Liver (tissue), 9 donors: ENCODE results near the gene FARS2. TPM values are rescaled to one million over a fixed set of nuclear protein-coding genes. Genes with fewer than 3 reads are reported as not detected.

Experiments used
- DNase-seq: peaks from one replicate; pipeline ENCODE4 v3.0.0-alpha.2; 2017; ENCODE audit warnings: low spot score
- H3K27ac ChIP-seq, 2 donors: one replicate each; pipeline ENCODE4 v1.7.0; 2013; ENCODE audit warnings: inconsistent platforms in 2 of 2, low read length in 2 of 2, control low read depth in 1 of 2, low read depth in 1 of 2, mild to moderate bottlenecking in 1 of 2
- H3K27me3 ChIP-seq, 4 donors: one replicate each; pipeline versions ENCODE4 v1.6.1 to v1.7.0; 2013; ENCODE audit warnings: low read length in 3 of 4, inconsistent platforms in 1 of 4, mild to moderate bottlenecking in 1 of 4, moderate library complexity in 1 of 4; ENCODE audit not compliant: control insufficient read depth in 4 of 4, insufficient read depth in 4 of 4
- H3K36me3 ChIP-seq, 4 donors: one replicate each; pipeline versions ENCODE4 v1.6.1 to v1.7.0; 2013; ENCODE audit warnings: low read length in 3 of 4, mild to moderate bottlenecking in 3 of 4, low read depth in 1 of 4, moderate library complexity in 1 of 4; ENCODE audit not compliant: control insufficient read depth in 4 of 4, insufficient read depth in 3 of 4
- H3K4me1 ChIP-seq, 4 donors: one replicate each; pipeline versions ENCODE4 v1.6.1 to v1.7.0; 2013; ENCODE audit warnings: low read length in 3 of 4, mild to moderate bottlenecking in 3 of 4, moderate library complexity in 1 of 4; ENCODE audit not compliant: control insufficient read depth in 4 of 4, insufficient read depth in 4 of 4
- H3K4me3 ChIP-seq, 3 donors: one replicate each; pipeline versions ENCODE4 v1.6.1 to v1.7.0; 2013; ENCODE audit warnings: low read length in 3 of 3, control low read depth in 1 of 3, low read depth in 1 of 3, mild to moderate bottlenecking in 1 of 3
- H3K9ac ChIP-seq, 2 donors: one replicate each; pipeline ENCODE4 v1.7.0; 2013; ENCODE audit warnings: low read length in 2 of 2, mild to moderate bottlenecking in 2 of 2, moderate library complexity in 2 of 2, control low read depth in 1 of 2, low read depth in 1 of 2
- H3K9me3 ChIP-seq, 4 donors: one replicate each; pipeline versions ENCODE4 v1.6.1 to v1.7.0; 2013; ENCODE audit warnings: low read length in 3 of 4; ENCODE audit not compliant: control insufficient read depth in 4 of 4
- EGR1 ChIP-seq, 2 donors: IDR thresholded peaks; 2 replicates each; pipeline ENCODE4 v1.6.1; 2016 to 2018; ENCODE audit warnings: antibody characterized with exemption in 2 of 2, low read depth in 2 of 2
- FOXA1 ChIP-seq: IDR thresholded peaks from 2 replicates; pipeline ENCODE4 v1.6.1; 2016; ENCODE audit warnings: antibody characterized with exemption
- FOXA2 ChIP-seq: IDR thresholded peaks from 2 replicates; pipeline ENCODE4 v1.6.1; 2016; ENCODE audit warnings: antibody characterized with exemption
- GABPA ChIP-seq, 2 donors: IDR thresholded peaks in 1 of 2; conservative IDR thresholded peaks in 1 of 2; 2 replicates each; pipeline ENCODE4 v1.6.1; 2016; ENCODE audit warnings: antibody characterized with exemption in 2 of 2, mild to moderate bottlenecking in 1 of 2, moderate library complexity in 1 of 2
- HNF4A ChIP-seq, 2 donors: conservative IDR thresholded peaks; 2 replicates each; pipeline ENCODE4 v1.6.1; 2016; ENCODE audit warnings: antibody characterized with exemption in 2 of 2, mild to moderate bottlenecking in 2 of 2
- JUND ChIP-seq, 2 donors: IDR thresholded peaks; 2 replicates each; pipeline ENCODE4 v1.6.1; 2016; ENCODE audit warnings: antibody characterized with exemption in 2 of 2
- NR2F2 ChIP-seq: IDR thresholded peaks from 2 replicates; pipeline ENCODE4 v1.6.1; 2016; ENCODE audit warnings: antibody characterized with exemption
- RAD21 ChIP-seq, 2 donors: IDR thresholded peaks; 2 replicates each; pipeline ENCODE4 v1.6.1; 2016; ENCODE audit warnings: antibody characterized with exemption in 2 of 2, mild to moderate bottlenecking in 2 of 2
- REST ChIP-seq: IDR thresholded peaks from 2 replicates; pipeline ENCODE4 v1.6.1; 2016; ENCODE audit warnings: antibody characterized with exemption, mild to moderate bottlenecking
- SP1 ChIP-seq: IDR thresholded peaks from 2 replicates; pipeline ENCODE4 v1.6.1; 2018; ENCODE audit warnings: antibody characterized with exemption, mild to moderate bottlenecking
- TAF1 ChIP-seq: conservative IDR thresholded peaks from 2 replicates; pipeline ENCODE4 v1.6.1; 2016; ENCODE audit warnings: antibody characterized with exemption, mild to moderate bottlenecking
- YY1 ChIP-seq: IDR thresholded peaks from 2 replicates; pipeline ENCODE4 v1.6.1; 2016; ENCODE audit warnings: antibody characterized with exemption, mild to moderate bottlenecking
- WGBS: extraction: QIAGEN DNeasy Blood & Tissue Kit; methylation state at CpG from one replicate; pipeline ENCODE4 v1.1.7; 2013; 5-methylcytosine and 5-hydroxymethylcytosine counted together
- polyA plus RNA-seq, 2 donors: library from polyadenylated mRNA; stranded (reverse) in 1 of 2; unstranded in 1 of 2; fragments of 200-250 nt in 1 of 2; fragments of >200 nt in 1 of 2; fragmentation: Nextera tagmentation in 1 of 2; extraction: Ambion mirVana in 1 of 2; gene quantifications; one replicate each; pipeline versions ENCODE4 v1.2.1 to v1.2.3, GENCODE V29; 2013 to 2015
- total RNA-seq, 2 donors: library from RNA; depleted of rRNA; stranded (reverse); fragments of >200 nt; gene quantifications; one replicate each; pipeline ENCODE4 v1.2.3, GENCODE V29; 2014
- TF ChIP-seq, protein P1 (sequence below): IDR thresholded peaks from 2 replicates; pipeline ENCODE4 v1.6.1; 2016; ENCODE audit warnings: antibody characterized with exemption
- TF ChIP-seq, protein P2 (sequence below): IDR thresholded peaks from 2 replicates; pipeline ENCODE4 v1.6.1; 2016; ENCODE audit warnings: antibody characterized with exemption
- TF ChIP-seq, protein P3 (sequence below): fragments of 150-350 bp; IDR thresholded peaks from 2 replicates; pipeline ENCODE4 v1.5.1; 2017; ENCODE audit warnings: improper control_type of control experiment, low read depth, low read length; ENCODE audit not compliant: missing input control
- donor health status: healthy.
- donor health status: healthy.
- donor health status: healthy.
- donor health status: healthy.
- donor health status: healthy.

The FARS2 gene
- total and polyA plus RNA-seq, 4 donors, result 7.8 to 25.9 (median 11.2) TPM

- no peak for DNase-seq
- Histone ChIP-seq H3K9me3 (no peaks in the 10 kb centered on the region), H3K27me3 (no peaks in the 10 kb centered on the region), H3K36me3 (no peaks in the 10 kb centered on the region), H3K4me1 (peaks cover 0 to 6% (median under 1%) of the 10 kb centered on the region in 4 donors), H3K9ac (no peak overlapping the region), H3K27ac (no peak overlapping the region), H3K4me3 (no peak overlapping the region)
- 90% methylated on average over 2 of the region's 2 CpGs for WGBS
- TF ChIP-seq JUND (IDR thresholded peaks at IDR 0.05) (no peak), EGR1 (IDR thresholded peaks at IDR 0.05; ENCODE audit: low read depth in 2 of 2) (no peak), FOXA2 (no peak), FOXA1 (no peak), NR2F2 (no peak), TAF1 (no peak), REST (no peak), RAD21 (IDR thresholded peaks at IDR 0.05) (no peak)
- TF ChIP-seq, protein P1, sequence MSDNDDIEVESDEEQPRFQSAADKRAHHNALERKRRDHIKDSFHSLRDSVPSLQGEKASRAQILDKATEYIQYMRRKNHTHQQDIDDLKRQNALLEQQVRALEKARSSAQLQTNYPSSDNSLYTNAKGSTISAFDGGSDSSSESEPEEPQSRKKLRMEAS, result no peak
- TF ChIP-seq, protein P2, sequence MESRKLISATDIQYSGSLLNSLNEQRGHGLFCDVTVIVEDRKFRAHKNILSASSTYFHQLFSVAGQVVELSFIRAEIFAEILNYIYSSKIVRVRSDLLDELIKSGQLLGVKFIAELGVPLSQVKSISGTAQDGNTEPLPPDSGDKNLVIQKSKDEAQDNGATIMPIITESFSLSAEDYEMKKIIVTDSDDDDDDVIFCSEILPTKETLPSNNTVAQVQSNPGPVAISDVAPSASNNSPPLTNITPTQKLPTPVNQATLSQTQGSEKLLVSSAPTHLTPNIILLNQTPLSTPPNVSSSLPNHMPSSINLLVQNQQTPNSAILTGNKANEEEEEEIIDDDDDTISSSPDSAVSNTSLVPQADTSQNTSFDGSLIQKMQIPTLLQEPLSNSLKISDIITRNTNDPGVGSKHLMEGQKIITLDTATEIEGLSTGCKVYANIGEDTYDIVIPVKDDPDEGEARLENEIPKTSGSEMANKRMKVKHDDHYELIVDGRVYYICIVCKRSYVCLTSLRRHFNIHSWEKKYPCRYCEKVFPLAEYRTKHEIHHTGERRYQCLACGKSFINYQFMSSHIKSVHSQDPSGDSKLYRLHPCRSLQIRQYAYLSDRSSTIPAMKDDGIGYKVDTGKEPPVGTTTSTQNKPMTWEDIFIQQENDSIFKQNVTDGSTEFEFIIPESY, result no peak
- TF ChIP-seq, protein P3, sequence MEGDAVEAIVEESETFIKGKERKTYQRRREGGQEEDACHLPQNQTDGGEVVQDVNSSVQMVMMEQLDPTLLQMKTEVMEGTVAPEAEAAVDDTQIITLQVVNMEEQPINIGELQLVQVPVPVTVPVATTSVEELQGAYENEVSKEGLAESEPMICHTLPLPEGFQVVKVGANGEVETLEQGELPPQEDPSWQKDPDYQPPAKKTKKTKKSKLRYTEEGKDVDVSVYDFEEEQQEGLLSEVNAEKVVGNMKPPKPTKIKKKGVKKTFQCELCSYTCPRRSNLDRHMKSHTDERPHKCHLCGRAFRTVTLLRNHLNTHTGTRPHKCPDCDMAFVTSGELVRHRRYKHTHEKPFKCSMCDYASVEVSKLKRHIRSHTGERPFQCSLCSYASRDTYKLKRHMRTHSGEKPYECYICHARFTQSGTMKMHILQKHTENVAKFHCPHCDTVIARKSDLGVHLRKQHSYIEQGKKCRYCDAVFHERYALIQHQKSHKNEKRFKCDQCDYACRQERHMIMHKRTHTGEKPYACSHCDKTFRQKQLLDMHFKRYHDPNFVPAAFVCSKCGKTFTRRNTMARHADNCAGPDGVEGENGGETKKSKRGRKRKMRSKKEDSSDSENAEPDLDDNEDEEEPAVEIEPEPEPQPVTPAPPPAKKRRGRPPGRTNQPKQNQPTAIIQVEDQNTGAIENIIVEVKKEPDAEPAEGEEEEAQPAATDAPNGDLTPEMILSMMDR, result no peak
Observed at GRCh38 chr6:5763407-5763806, 502.1 kb downstream of the FARS2 start.

GRCh38 chr6:5763871-5764270 lies 502.6 kb downstream of the FARS2 start:
- Histone ChIP-seq H3K36me3 (no peaks in the 10 kb centered on the region), H3K27me3 (no peaks in the 10 kb centered on the region), H3K4me1 (peaks cover 0 to 6% (median under 1%) of the 10 kb centered on the region in 4 donors), H3K4me3 (no peak overlapping the region), H3K9me3 (no peaks in the 10 kb centered on the region), H3K27ac (no peak overlapping the region), H3K9ac (no peak overlapping the region)
- DNase-seq, result no peak
- 96% methylated on average over 8 of the region's 8 CpGs for WGBS
- TF ChIP-seq, protein P1, result no peak
- TF ChIP-seq JUND (IDR thresholded peaks at IDR 0.05) (no peak), HNF4A (conservative IDR thresholded peaks at IDR 0.05) (no peak), FOXA1 (no peak), YY1 (no peak), SP1 (no peak), RAD21 (IDR thresholded peaks at IDR 0.05) (no peak), REST (no peak), GABPA (IDR thresholded peaks at IDR 0.05 in 1 of 2, conservative IDR thresholded peaks at IDR 0.05 in 1 of 2) (no peak)
- TF ChIP-seq, protein P3, result no peak
- TF ChIP-seq, protein P2, result no peak
